H1 (cell line): ENCODE data around the gene PAFAH1B1. TPM values are rescaled to one million over a fixed set of nuclear protein-coding genes. Genes with fewer than 3 reads are reported as not detected.
"Not testable (repeated sequence)": the region's sequence is repeated elsewhere in the genome, so short reads cannot be mapped to it uniquely, and the experiment has no call there.

Experiments used
- CTCF ChIA-PET: fragments of 300-600 bp; sonication (Branson Sonifier 250); formaldehyde crosslinking; loops from one replicate; lab custom pipeline; 2021; ENCODE audit not compliant: partially characterized antibody; lab: Charles Lee
- POLR2A ChIA-PET: fragments of 300-600 bp; sonication (Branson Sonifier 250); formaldehyde crosslinking; loops from one replicate; lab custom pipeline; 2021; ENCODE audit warnings: inconsistent platforms; ENCODE audit not compliant: partially characterized antibody; lab: Charles Lee
- DNase-seq, 2 experiments: peaks; one replicate each; pipeline versions ENCODE4 v3.0.0 to v3.0.0-alpha.2; 2010 to 2022; ENCODE audit warnings: low spot score in 2 of 2, low read depth in 1 of 2, mixed read lengths in 1 of 2
- FAIRE-seq: peaks from 2 replicates; lab custom pipeline; 2011; peaks lifted over from hg19 to GRCh38; lab: Jason Lieb, UNC
- H2AFZ ChIP-seq: 2 replicates; pipeline ENCODE4 v1.8.1; 2012; ENCODE audit warnings: low read length, inconsistent platforms
- H2AK5ac ChIP-seq: 2 replicates; pipeline ENCODE4 v1.6.1; 2013; ENCODE audit warnings: low read depth, low read length
- H2BK120ac ChIP-seq: replicated peaks from 2 replicates; pipeline ENCODE3; 2013; ENCODE audit warnings: low read depth, low read length, inconsistent platforms
- H2BK12ac ChIP-seq: 2 replicates; pipeline ENCODE4 v1.6.1; 2013; ENCODE audit warnings: low read depth, low read length
- H2BK15ac ChIP-seq: 2 replicates; pipeline ENCODE4 v1.6.1; 2013; ENCODE audit warnings: low read length
- H2BK20ac ChIP-seq: 2 replicates; pipeline ENCODE4 v1.6.1; 2013; ENCODE audit warnings: low read length
- H2BK5ac ChIP-seq: 2 replicates; pipeline ENCODE4 v1.6.1; 2013; ENCODE audit warnings: low read depth, low read length
- H3K14ac ChIP-seq: 2 replicates; pipeline ENCODE4 v1.6.1; 2013; ENCODE audit warnings: inconsistent platforms; ENCODE audit not compliant: insufficient read length
- H3K18ac ChIP-seq: 2 replicates; pipeline ENCODE4 v1.6.1; 2013; ENCODE audit warnings: low read length; ENCODE audit errors: extremely low read depth
- H3K23ac ChIP-seq: 2 replicates; pipeline ENCODE4 v1.6.1; 2013; ENCODE audit warnings: inconsistent platforms; ENCODE audit not compliant: insufficient read length
- H3K23me2 ChIP-seq: 2 replicates; pipeline ENCODE4 v1.6.1; 2013; ENCODE audit warnings: low read depth, low read length
- H3K27ac ChIP-seq: 2 replicates; pipeline ENCODE4 v1.6.1; 2011; ENCODE audit warnings: low read depth, low read length, inconsistent platforms
- H3K27me3 ChIP-seq, 4 experiments: replicated peaks in 1 of 4; 1 replicate in 1 of 4; 2 replicates in 3 of 4; pipeline versions ENCODE4 v1.6.1 to v1.8.1; 2011 to 2013; ENCODE audit warnings: low read length in 3 of 4, mild to moderate bottlenecking in 3 of 4, inconsistent platforms in 2 of 4, mixed read lengths in 2 of 4, moderate library complexity in 1 of 4; ENCODE audit not compliant: control insufficient read depth in 3 of 4, insufficient read depth in 3 of 4; ENCODE audit errors: extremely low read depth in 1 of 4
- H3K36me3 ChIP-seq, 4 experiments: 2 replicates each; pipeline versions ENCODE4 v1.6.1 to v1.8.1; 2011 to 2013; ENCODE audit warnings: mild to moderate bottlenecking in 4 of 4, low read length in 3 of 4, moderate library complexity in 2 of 4, control low read depth in 1 of 4, inconsistent platforms in 1 of 4; ENCODE audit not compliant: insufficient read depth in 4 of 4, control insufficient read depth in 2 of 4
- H3K4ac ChIP-seq: replicated peaks from 2 replicates; pipeline ENCODE3; 2013; ENCODE audit warnings: low read length, low read depth, mixed read lengths, inconsistent platforms; ENCODE audit not compliant: insufficient read length
- H3K4me1 ChIP-seq, 4 experiments: replicated peaks in 1 of 4; 1 replicate in 1 of 4; 2 replicates in 3 of 4; pipeline versions ENCODE4 v1.6.1 to v1.8.1; 2011 to 2013; ENCODE audit warnings: low read length in 3 of 4, inconsistent platforms in 2 of 4, mixed read lengths in 1 of 4; ENCODE audit not compliant: insufficient read depth in 4 of 4, control insufficient read depth in 3 of 4
- H3K4me2 ChIP-seq, 2 experiments: 2 replicates each; pipeline versions ENCODE4 v1.6.1 to v1.8.1; 2011 to 2013; ENCODE audit warnings: low read depth in 2 of 2, low read length in 2 of 2, control low read depth in 1 of 2, inconsistent platforms in 1 of 2, mild to moderate bottlenecking in 1 of 2; ENCODE audit not compliant: insufficient read depth in 1 of 2
- H3K4me3 ChIP-seq, 4 experiments: fragments of 200-600, 300-600 bp in 1 of 4; sonication (generic), shearing (Covaris generic), sonication (Bioruptor Twin) in 1 of 4; 2 replicates each; pipeline versions ENCODE4 v1.5.1 to v1.8.1; 2011 to 2016; ENCODE audit warnings: low read length in 4 of 4, low read depth in 3 of 4, control low read depth in 2 of 4, inconsistent platforms in 2 of 4, mild to moderate bottlenecking in 2 of 4, mixed read lengths in 1 of 4, moderate library complexity in 1 of 4; ENCODE audit not compliant: insufficient read depth in 2 of 4; ENCODE audit errors: extremely low read depth in 1 of 4
- H3K56ac ChIP-seq: replicated peaks from 2 replicates; pipeline ENCODE3; 2013; ENCODE audit warnings: low read depth, mild to moderate bottlenecking, mixed read lengths, low read length, inconsistent platforms; ENCODE audit not compliant: insufficient read length
- H3K79me1 ChIP-seq: 2 replicates; pipeline ENCODE4 v1.6.1; 2013; ENCODE audit warnings: low read depth, low read length, control low read depth
- H3K79me2 ChIP-seq, 2 experiments: 2 replicates each; pipeline versions ENCODE4 v1.6.1 to v1.8.1; 2012 to 2013; ENCODE audit warnings: low read length in 2 of 2, mild to moderate bottlenecking in 2 of 2, inconsistent platforms in 1 of 2; ENCODE audit not compliant: insufficient read depth in 2 of 2, control insufficient read depth in 1 of 2
- H3K9ac ChIP-seq, 4 experiments: replicated peaks in 1 of 4; 1 replicate in 1 of 4; 2 replicates in 3 of 4; pipeline versions ENCODE4 v1.6.1 to v1.8.1; 2011 to 2013; ENCODE audit warnings: low read depth in 3 of 4, low read length in 3 of 4, control low read depth in 2 of 4, mild to moderate bottlenecking in 2 of 4, moderate library complexity in 2 of 4, inconsistent platforms in 1 of 4; ENCODE audit errors: extremely low read depth in 1 of 4
- H3K9me3 ChIP-seq, 2 experiments: 2 replicates each; pipeline versions ENCODE4 v1.6.1 to v1.8.1; 2012 to 2013; ENCODE audit warnings: mild to moderate bottlenecking in 2 of 2, moderate library complexity in 2 of 2, control low read depth in 1 of 2, inconsistent platforms in 1 of 2, low read depth in 1 of 2, low read length in 1 of 2, mixed read lengths in 1 of 2; ENCODE audit not compliant: insufficient read depth in 2 of 2
- H4K20me1 ChIP-seq, 2 experiments: replicated peaks in 1 of 2; 2 replicates each; pipeline versions ENCODE3 to v1.8.1; 2011 to 2013; ENCODE audit warnings: inconsistent platforms in 2 of 2, low read length in 2 of 2, mild to moderate bottlenecking in 1 of 2; ENCODE audit not compliant: insufficient read depth in 2 of 2, control insufficient read depth in 1 of 2
- H4K5ac ChIP-seq: 2 replicates; pipeline ENCODE4 v1.6.1; 2013; ENCODE audit warnings: low read length, low read depth, mixed read lengths, inconsistent platforms; ENCODE audit not compliant: insufficient read length
- H4K8ac ChIP-seq: 2 replicates; pipeline ENCODE4 v1.8.0; 2013; ENCODE audit warnings: mild to moderate bottlenecking, moderate library complexity, low read length, inconsistent platforms; ENCODE audit not compliant: insufficient read depth; ENCODE audit errors: extremely low read depth
- H4K91ac ChIP-seq: replicated peaks from 2 replicates; pipeline ENCODE3; 2013; ENCODE audit warnings: low read length, mixed read lengths, inconsistent platforms; ENCODE audit not compliant: insufficient read length
- WGBS, 2 experiments: shearing (Covaris generic) in 1 of 2; methylation state at CpG; one replicate each; pipeline versions ENCODE4 v1.1.6 to v1.1.7; 2013 to 2015; ENCODE audit warnings: low lambda C conversion rate in 2 of 2, mixed read lengths in 2 of 2, inconsistent platforms in 1 of 2, low coverage in 1 of 2, missing lambda C conversion rate in 1 of 2; ENCODE audit not compliant: insufficient replicate concordance in 2 of 2, insufficient coverage in 1 of 2, insufficient read length in 1 of 2; ENCODE audit errors: extremely low coverage in 1 of 2, missing lambda C conversion rate in 1 of 2; 5-methylcytosine and 5-hydroxymethylcytosine counted together
- polyA plus RNA-seq, 7 experiments: library from polyadenylated mRNA; depleted of rRNA in 3 of 7; stranded (reverse) in 5 of 7; unstranded in 2 of 7; fragments of >200 nt in 5 of 7; fragments of 200-250 nt in 2 of 7; gene quantifications; 1 replicate in 5 of 7; 2 replicates in 1 of 7; 4 replicates in 1 of 7; pipeline versions ENCODE4 v1.2.1 to v1.2.3, GENCODE V29; 2011 to 2013; ENCODE audit warnings: missing spikeins in 2 of 7, mixed read lengths in 2 of 7
- total RNA-seq: library from RNA; stranded (reverse); fragmentation: NEBNext Ultra II Directional; extraction: Animal tissue kit (Norgen Biotek cat#: 25700); gene quantifications from 2 replicates; pipeline ENCODE4 v1.2.1, GENCODE V29; 2021

The PAFAH1B1 gene
- total and polyA plus RNA-seq, 2 of the 8 experiments (the other 6 are each of a cell fraction or from before 2014, with no cell fraction given) = 42.0 to 152 TPM

DNA sequence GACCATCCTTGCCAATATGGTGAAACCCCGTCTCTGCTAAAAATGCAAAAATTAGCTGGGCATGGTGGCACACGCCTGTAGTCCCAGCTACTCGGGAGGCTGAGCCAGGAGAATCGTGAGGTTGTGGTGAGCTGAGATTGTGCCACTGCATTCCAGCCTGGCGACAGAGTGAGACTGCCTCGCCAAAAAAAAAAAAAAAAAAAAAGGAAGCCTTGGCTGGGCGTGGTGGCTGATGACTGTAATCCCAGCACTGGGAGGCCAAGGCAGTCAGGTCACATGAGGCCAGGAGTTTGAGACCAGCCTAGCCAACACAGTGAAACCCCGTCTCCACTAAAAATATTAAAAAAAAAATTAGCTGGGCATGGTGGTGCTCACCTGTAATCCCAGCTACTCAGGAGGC is 65.9 kb downstream of the PAFAH1B1 start:
- ChIA-PET POLR2A (interaction anchor here (1.0 to 1.4 kb wide), 2 partner anchors 16 to 64 kb away, joined by 3 to 5 read pairs; no protein-coding TSS in a partner anchor), CTCF (interaction anchor here (1.0 kb wide), 1 partner anchor 277 kb away, joined by 3 read pairs; no protein-coding TSS in a partner anchor)
- not testable (repeated sequence) for H2BK120ac ChIP-seq, H3K4me2 ChIP-seq, H3K23me2 ChIP-seq, H3K4me3 ChIP-seq, H4K91ac ChIP-seq, H4K8ac ChIP-seq, H3K27ac ChIP-seq, H2BK5ac ChIP-seq, H2AFZ ChIP-seq, H3K79me1 ChIP-seq, H4K20me1 ChIP-seq, H3K4ac ChIP-seq, H3K23ac ChIP-seq, H3K56ac ChIP-seq, H3K14ac ChIP-seq, H2BK20ac ChIP-seq, H2BK12ac ChIP-seq, H2BK15ac ChIP-seq, H3K9me3 ChIP-seq, H3K4me1 ChIP-seq, FAIRE-seq, DNase-seq, H3K9ac ChIP-seq, H2AK5ac ChIP-seq, H4K5ac ChIP-seq, H3K27me3 ChIP-seq, H3K18ac ChIP-seq, H3K36me3 ChIP-seq
- WGBS, 2 experiments = 85% methylated on average over 5 of the region's 8 CpGs; no CpG with 5 or more reads in 1 of the 2 experiments
- peaks cover 5 to 81% of the 10 kb centered on the region in 2 experiments; a peak in 3 of 4 replicates for H3K79me2 ChIP-seq

DNA sequence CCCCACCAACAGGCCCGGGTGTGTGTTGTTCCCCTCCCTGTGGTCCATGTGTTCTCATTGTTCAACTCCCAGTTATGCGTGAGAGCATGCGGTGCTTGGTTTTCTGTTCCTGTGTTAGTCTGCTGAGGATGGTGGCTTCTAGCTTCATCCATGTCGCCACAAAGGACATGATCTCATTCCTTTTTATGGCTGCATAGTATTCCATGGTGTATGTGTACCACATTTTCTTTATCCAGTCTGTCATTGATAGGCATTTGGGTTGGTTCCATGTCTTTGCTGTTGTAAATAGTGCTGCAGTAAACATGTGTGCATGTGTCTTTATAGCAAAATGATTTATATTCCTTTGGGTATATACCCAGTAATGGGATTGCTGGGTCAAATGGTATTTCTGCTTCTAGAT is 67.0 kb downstream of the PAFAH1B1 start:
- H2BK120ac ChIP-seq, H3K14ac ChIP-seq, FAIRE-seq, H3K79me1 ChIP-seq, H2BK12ac ChIP-seq, H2AFZ ChIP-seq, H3K9ac ChIP-seq, H3K36me3 ChIP-seq, H3K9me3 ChIP-seq, H4K8ac ChIP-seq, H3K4me2 ChIP-seq, H2BK20ac ChIP-seq, H3K23ac ChIP-seq, H3K27me3 ChIP-seq, H3K23me2 ChIP-seq, H2BK5ac ChIP-seq, H2BK15ac ChIP-seq, H3K18ac ChIP-seq, DNase-seq, H4K5ac ChIP-seq, H2AK5ac ChIP-seq, H3K4me3 ChIP-seq, H4K20me1 ChIP-seq, H3K4ac ChIP-seq, H3K4me1 ChIP-seq, H3K27ac ChIP-seq, H4K91ac ChIP-seq, H3K56ac ChIP-seq: not testable (repeated sequence)
- WGBS, 2 experiments = 79% methylated on average over 4 of the region's 4 CpGs; no CpG with 5 or more reads in 1 of the 2 experiments
- POLR2A ChIA-PET = interaction anchor here (1.4 kb wide), 1 partner anchor 63 kb away, joined by 3 read pairs; no protein-coding TSS in a partner anchor
- peaks cover 5 to 83% of the 10 kb centered on the region in 2 experiments; a peak in 3 of 4 replicates for H3K79me2 ChIP-seq
- CTCF ChIA-PET = interaction anchor here (0.6 to 1.0 kb wide), 2 partner anchors 17 to 244 kb away, joined by 3 read pairs; no protein-coding TSS in a partner anchor
